Measurements from ENCODE around the gene REEP3. TPM values are rescaled to one million over a fixed set of nuclear protein-coding genes. Genes with fewer than 3 reads are reported as not detected.
A peak's percentile ranks its signal among the peaks of the same experiment; 100 is the strongest.

The REEP3 gene
- total RNA-seq, 4 donors from 2014 or later: 27.5 to 32.5 (median 30.4) TPM

GRCh38 chr10:63627396-63627795 is 106.2 kb downstream of the REEP3 start:
- Histone ChIP-seq H3K4me1 (peaks cover 10 to 41% (median 18%) of the 10 kb centered on the region in 3 donors), H3K9me3 (no peaks in the 10 kb centered on the region), H3K27ac (peak overlapping the region in 1 of 4 donors; percentile 97), H3K36me3 (no peaks in the 10 kb centered on the region), H3K27me3 (no peaks in the 10 kb centered on the region), H3K4me3 (no peak overlapping the region)
- DNase-seq: no peak
- no peak for TF ChIP-seq CTCF (IDR thresholded peaks at IDR 0.05)
- 78 to 82% methylated on average over 8 of the region's 8 CpGs for WGBS, 2 donors
- intact Hi-C loops (cut with DNase I): no loop called here

GRCh38 chr10:63627881-63628296 is 106.7 kb downstream of the REEP3 start:
- H3K9me3 ChIP-seq: no peaks in the 10 kb centered on the region
- 25 to 45% methylated on average over 2 of the region's 2 CpGs for WGBS, 2 donors
- no peaks in the 10 kb centered on the region for H3K36me3 ChIP-seq
- no peaks in the 10 kb centered on the region for H3K27me3 ChIP-seq
- intact Hi-C loops (cut with DNase I): no loop called here
- no peak for DNase-seq
- H3K27ac ChIP-seq: peak overlapping the region; percentile 1 to 97 (median 54)
- H3K4me3 ChIP-seq: no peak overlapping the region
- TF ChIP-seq POLR2A (IDR thresholded peaks at IDR 0.05) (no peak), CTCF (IDR thresholded peaks at IDR 0.05) (no peak)
- peaks cover 10 to 41% (median 18%) of the 10 kb centered on the region in 3 donors for H3K4me1 ChIP-seq

GRCh38 chr10:63628526-63629362 is 107.5 kb downstream of the REEP3 start:
- Histone ChIP-seq H3K27ac (peak overlapping the region; percentile 93 to 98 (median 98)), H3K4me3 (peak overlapping the region; percentile 62 to 78 (median 69)), H3K27me3 (no peaks in the 10 kb centered on the region), H3K36me3 (no peaks in the 10 kb centered on the region), H3K9me3 (no peaks in the 10 kb centered on the region), H3K4me1 (peaks cover 10 to 41% (median 18%) of the 10 kb centered on the region in 3 donors)
- no peak for DNase-seq
- TF ChIP-seq CTCF (IDR thresholded peaks at IDR 0.05) (no peak), POLR2A (IDR thresholded peaks at IDR 0.05) (no peak)
- WGBS, 2 donors: 1% methylated on average over 16 of the region's 16 CpGs
- intact Hi-C loops (cut with DNase I): no loop called here

GRCh38 chr10:63629363-63630084 is 108.3 kb downstream of the REEP3 start:
- peak; percentile 44 for DNase-seq
- Histone ChIP-seq H3K36me3 (no peaks in the 10 kb centered on the region), H3K4me1 (peaks cover 10 to 41% (median 18%) of the 10 kb centered on the region in 3 donors), H3K27ac (peak overlapping the region; percentile 93 to 98 (median 98)), H3K4me3 (peak overlapping the region; percentile 62 to 78 (median 69)), H3K9me3 (no peaks in the 10 kb centered on the region), H3K27me3 (no peaks in the 10 kb centered on the region)
- TF ChIP-seq CTCF (IDR thresholded peaks at IDR 0.05) (peak; percentile 53 to 80 (median 75)), POLR2A (IDR thresholded peaks at IDR 0.05) (no peak)
- intact Hi-C loops (cut with DNase I): loop anchor here (5.0 kb wide), 1 partner anchor 83 kb away; no protein-coding TSS in a partner anchor
- 1 to 4% methylated on average over 10 to 17 of the region's 24 CpGs for WGBS, 2 donors
